Right renal pelvis (tissue), 4 donors: Measurements from ENCODE around the gene TRIM46. TPM values are rescaled to one million over a fixed set of nuclear protein-coding genes. Genes with fewer than 3 reads are reported as not detected.
"Not testable (repeated sequence)": the region's sequence is repeated elsewhere in the genome, so short reads cannot be mapped to it uniquely, and the experiment has no call there.

Experiments used
- DNase-seq, 4 donors: peaks; one replicate each; pipeline ENCODE4 v3.0.0-alpha.2; 2013; ENCODE audit warnings: low read depth in 4 of 4, low spot score in 3 of 4, missing footprints in 1 of 4
- polyA plus RNA-seq, 4 donors: library from polyadenylated mRNA; unstranded; fragments of 120-200 nt; gene quantifications; one replicate each; pipeline ENCODE4 v1.2.1, GENCODE V29; 2013; ENCODE audit not compliant: insufficient read length in 4 of 4

TRIM46 gene
- polyA plus RNA-seq, 4 donors = 2.7 to 4.1 (median 3.2) TPM

DNA sequence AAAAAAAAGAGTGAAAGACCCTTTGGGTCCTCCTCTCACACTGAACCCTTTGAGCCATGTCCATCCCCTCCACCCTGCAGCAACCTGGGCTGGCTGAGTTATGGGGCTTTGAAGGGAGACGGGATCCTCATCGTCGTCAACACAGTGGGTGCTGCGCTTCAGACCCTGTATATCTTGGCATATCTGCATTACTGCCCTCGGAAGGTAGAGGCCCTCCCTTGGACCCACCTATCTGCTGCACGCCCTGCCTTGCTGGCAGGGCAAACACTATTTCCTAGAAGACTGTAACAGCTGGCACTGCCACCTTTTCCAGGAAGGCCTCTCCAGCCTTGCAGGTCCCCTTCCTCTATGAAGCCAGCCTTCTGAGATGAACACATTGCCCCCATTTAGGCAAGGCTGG lies 36.9 kb upstream of the TRIM46 start:
- no peak for DNase-seq

DNA sequence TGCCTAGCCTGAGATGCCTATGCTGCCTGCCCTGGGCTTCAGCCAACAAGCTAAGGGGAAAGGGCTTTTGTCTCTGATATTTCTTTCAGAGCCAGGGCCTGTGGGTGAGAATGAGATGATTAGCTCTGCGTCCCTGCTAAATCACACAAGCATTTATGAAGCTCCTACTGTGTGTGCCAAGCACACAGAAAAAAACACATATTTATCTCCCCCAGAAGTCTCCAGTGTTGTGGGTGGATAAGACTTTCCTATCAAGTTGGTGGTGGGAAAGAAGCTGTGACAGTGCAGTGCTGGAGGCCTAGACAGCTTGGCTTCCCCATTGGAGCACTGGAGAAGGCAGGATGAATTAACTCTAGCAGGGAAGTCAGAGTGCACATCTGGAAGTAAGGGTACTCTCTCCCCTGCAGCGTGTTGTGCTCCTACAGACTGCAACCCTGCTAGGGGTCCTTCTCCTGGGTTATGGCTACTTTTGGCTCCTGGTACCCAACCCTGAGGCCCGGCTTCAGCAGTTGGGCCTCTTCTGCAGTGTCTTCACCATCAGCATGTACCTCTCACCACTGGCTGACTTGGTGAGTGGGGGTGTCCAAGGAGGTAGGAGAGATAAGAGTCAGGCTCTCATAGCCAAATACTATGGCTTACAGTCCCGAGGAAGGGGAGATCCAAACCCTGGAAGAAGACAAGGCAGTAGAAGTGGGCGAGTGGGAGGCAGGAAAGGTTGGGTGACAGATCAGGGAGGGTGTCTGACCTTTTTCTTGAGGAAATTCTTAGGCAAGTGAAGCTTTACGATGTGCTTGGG lies 36.3 kb upstream of the TRIM46 start:
- no peak for DNase-seq

- DNase-seq = peak in 2 of 4 donors; percentile 66 to 77
Observed at GRCh38 chr1:155139895-155140629, 33.6 kb upstream of the TRIM46 start, which contains the start of gene DPM3. TSS of gene DPM3 (minus strand) at chr1:155140531. CDS start at chr1:155140240, 291 bp downstream.

DNA sequence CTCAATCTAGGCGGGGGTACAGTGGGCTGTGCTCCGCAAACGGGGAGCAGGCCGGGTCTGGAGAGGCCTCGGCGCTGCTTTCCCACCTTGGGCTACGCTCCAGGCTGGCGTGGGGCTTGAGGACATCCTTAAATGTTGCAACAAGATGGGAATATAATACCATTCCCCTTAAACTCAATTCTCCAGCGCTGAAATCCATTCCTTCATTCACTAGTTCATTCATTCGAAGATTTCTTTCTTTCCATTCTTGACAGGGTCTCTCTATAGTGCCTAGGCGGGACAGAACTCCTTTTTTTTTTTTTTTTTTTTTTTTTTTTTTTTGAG lies 33.1 kb upstream of the TRIM46 start:
- DNase-seq = no peak

DNA sequence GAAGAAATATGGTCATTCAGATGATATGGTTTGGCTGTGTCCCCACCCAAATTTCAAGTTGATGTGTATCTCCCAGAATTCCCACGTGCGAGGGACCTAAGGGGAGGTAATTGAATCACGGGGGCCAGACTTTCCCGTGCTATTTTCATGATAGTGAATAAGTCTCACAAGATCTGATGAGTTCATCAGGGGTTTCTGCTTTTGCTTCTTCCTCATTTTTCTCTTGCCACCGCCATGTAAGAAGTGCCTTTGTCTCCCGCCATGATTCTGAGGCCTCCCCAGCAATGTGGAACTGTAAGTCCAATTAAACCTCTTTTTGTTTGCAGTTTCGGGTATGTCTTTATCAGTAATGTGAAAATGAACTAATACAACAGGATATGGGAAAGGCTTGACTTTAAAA lies 31.9 kb upstream of the TRIM46 start:
- DNase-seq = no peak

- no peak for DNase-seq
Observed at GRCh38 chr1:155145491-155145890, 28.2 kb upstream of the TRIM46 start.

DNA sequence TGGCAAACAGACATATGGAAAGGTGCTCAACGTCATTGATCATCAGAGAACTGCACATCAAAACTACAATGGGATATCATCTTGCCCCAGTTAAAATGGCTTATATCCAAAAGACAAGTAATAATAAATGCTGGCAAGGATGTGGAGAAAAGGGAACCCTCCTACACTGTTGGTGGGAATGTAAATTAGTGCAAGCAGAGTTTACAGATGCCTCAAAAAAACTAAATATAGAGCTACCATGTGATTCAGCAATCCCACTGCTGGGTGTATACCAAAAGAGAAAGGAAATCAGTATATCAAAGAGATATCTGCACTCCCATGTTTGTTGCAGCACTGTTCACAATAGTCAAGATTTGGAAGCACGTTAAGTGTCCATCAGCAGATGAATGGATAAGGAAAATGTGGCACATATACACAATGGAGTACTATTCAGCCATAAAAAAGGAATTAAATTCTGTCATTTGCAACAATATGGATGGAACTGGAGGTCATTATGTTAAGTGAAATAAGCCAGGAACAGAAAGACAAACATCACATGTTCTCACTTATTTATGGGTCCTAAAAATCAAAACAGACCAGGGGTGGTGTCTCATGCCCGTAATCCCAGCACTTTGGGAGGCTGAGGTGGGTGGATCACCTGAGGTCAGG lies 17.5 kb upstream of the TRIM46 start:
- DNase-seq = not testable (repeated sequence)

- DNase-seq = no peak
Observed at GRCh38 chr1:155158991-155159390, 14.7 kb upstream of the TRIM46 start.

- DNase-seq = no peak
Observed at GRCh38 chr1:155160128-155160527, 13.5 kb upstream of the TRIM46 start.

DNA sequence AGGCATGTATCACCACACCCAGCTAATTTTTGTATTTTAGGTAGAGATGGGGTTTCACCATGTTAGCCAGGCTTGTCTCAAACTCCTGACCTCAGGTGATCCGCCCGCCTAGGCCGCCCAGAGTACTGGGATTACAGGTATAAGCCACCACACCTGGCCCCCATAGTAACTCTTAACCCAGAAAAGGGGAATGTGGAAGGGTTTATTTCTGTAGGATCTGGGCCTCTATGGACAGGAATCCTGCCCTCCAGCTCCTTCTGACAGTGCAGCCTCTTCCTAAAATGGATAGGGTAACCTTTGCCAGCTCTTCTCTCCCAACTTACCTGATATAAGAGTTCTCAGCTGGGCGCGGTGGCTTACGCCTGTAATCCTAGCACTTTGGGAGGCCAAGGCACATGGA lies 11.0 kb upstream of the TRIM46 start:
- DNase-seq = not testable (repeated sequence)

DNA sequence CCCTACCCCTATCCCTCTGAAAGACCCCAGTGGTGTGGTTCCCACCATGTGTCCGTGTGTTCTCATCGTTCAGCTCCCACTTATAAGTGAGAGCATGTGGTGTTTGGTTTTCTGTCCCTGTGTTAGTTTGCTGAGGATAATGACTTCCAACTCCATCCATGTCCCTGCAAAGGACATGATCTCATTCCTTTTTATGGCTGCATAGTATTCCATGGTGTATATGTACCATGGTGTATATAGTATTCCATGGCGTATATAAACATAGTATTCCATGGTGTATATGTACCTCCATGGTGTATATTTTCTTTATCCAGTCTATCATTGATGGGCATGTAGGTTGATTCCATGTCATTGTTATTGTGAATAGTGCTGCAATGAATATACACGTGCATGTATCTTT lies 9.9 kb upstream of the TRIM46 start:
- not testable (repeated sequence) for DNase-seq

DNA sequence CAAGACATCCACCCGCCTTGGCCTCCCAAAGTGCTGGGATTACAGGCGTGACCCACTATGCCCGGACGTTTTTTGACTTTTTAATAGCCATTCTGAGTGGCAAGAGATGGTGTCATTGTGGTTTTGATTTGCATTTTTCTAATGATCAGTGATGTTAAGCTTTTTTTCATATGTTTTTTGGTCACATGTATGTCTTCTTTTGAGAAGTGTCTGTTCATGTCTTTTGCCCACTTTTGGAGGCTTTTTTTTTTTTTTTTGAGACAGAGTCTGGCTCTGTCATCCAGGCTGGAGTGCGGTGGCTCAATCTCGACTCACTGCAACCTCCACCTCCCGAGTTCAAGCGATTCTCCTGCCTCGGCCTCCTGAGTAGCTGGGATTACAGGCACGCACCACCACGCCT lies 9.0 kb upstream of the TRIM46 start:
- not testable (repeated sequence) for DNase-seq

GRCh38 chr1:155166051-155166470 lies 7.6 kb upstream of the TRIM46 start:
- no peak for DNase-seq

- no peak for DNase-seq
Observed at GRCh38 chr1:155166471-155167165, 7.0 kb upstream of the TRIM46 start.

DNA sequence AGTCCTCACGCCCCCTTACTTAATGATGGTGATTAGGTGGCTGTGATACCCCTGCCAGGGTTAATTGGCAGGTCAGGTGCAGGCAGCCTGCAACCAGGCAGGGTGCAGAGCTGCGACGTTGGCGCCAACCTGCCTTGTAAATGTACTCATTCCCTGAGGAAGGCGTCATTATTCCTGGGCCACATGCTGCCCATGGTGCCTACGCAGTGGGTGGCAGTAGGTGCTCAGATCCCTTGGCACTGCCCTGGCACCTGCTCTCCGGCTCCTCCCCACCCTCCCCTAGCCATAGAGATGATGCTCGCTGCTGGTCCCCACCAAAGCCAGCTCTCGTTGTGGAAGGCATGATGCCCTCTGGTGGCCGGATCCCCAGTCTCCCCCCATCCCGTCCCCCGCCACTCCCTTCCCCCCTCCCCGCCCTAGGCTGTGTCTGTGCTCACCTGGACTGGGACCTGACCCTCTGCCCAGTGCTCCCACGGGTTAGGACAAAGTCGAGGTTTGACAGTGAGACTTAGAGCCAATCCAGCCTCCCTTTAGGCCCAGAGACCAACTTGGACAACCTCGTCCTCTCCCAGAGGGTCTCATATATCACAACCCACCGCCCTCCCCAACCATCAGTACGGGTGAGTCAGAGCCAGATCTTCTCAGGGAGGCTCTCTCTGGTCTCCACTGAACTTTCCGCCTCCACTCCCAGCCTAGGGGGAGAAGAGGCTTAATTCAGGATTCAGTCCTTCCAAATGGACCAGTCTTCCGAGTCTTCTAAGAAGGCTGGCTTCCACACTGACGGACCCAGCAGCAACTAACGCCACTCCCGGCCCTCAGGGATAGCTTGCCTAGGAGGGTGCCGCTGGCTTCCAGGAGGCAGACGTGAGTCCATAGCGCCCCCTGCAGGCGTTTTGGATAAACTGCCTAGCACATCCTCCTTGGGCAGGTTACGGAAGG lies 6.2 kb upstream of the TRIM46 start:
- peak in 2 of 4 donors; percentile 81 to 85 for DNase-seq

GRCh38 chr1:155168105-155168445 lies 5.6 kb upstream of the TRIM46 start:
- DNase-seq = not testable (repeated sequence)

GRCh38 chr1:155168456-155169210 lies 5.0 kb upstream of the TRIM46 start:
- DNase-seq = no peak

- DNase-seq = no peak
Observed at GRCh38 chr1:155169541-155169940, 4.1 kb upstream of the TRIM46 start.

GRCh38 chr1:155170101-155170785 lies 3.4 kb upstream of the TRIM46 start:
- DNase-seq = no peak
